ENCODE measurements around the gene FOXB2. TPM values are rescaled to one million over a fixed set of nuclear protein-coding genes. Genes with fewer than 3 reads are reported as not detected.

FOXB2 gene
- total RNA-seq, 1 donor from 2014 or later = not detected

- H3K27ac Mint-ChIP-seq (ENCODE audit: unreplicated experiment) = no peak overlapping the region
- H3K36me3 Mint-ChIP-seq (ENCODE audit: low read depth, unreplicated experiment) = peaks cover 7% of the 10 kb centered on the region
- H3K9me3 Mint-ChIP-seq (ENCODE audit: unreplicated experiment) = peaks cover 6% of the 10 kb centered on the region
- H3K27me3 Mint-ChIP-seq (ENCODE audit: unreplicated experiment) = peaks cover 53% of the 10 kb centered on the region
- peaks cover 29% of the 10 kb centered on the region for H3K4me1 Mint-ChIP-seq (ENCODE audit: unreplicated experiment)
- no peak for TF ChIP-seq CTCF (IDR thresholded peaks at IDR 0.05; ENCODE audit: unreplicated experiment)
- no peak for DNase-seq (ENCODE audit: low spot score)
- peak overlapping the region; percentile 78 for H3K4me3 Mint-ChIP-seq (ENCODE audit: unreplicated experiment)
Measured at GRCh38 chr9:77015327-77016048, 4.0 kb upstream of the FOXB2 start.

GRCh38 chr9:77016121-77016525 lies 3.3 kb upstream of the FOXB2 start:
- H3K27ac Mint-ChIP-seq (ENCODE audit: unreplicated experiment) = no peak overlapping the region
- TF ChIP-seq CTCF (IDR thresholded peaks at IDR 0.05; ENCODE audit: unreplicated experiment) = no peak
- DNase-seq (ENCODE audit: low spot score) = peak; percentile 41
- H3K4me3 Mint-ChIP-seq (ENCODE audit: unreplicated experiment) = no peak overlapping the region
- peaks cover 7% of the 10 kb centered on the region for H3K36me3 Mint-ChIP-seq (ENCODE audit: low read depth, unreplicated experiment)
- H3K9me3 Mint-ChIP-seq (ENCODE audit: unreplicated experiment) = peaks cover 6% of the 10 kb centered on the region
- H3K27me3 Mint-ChIP-seq (ENCODE audit: unreplicated experiment) = peaks cover 55% of the 10 kb centered on the region
- H3K4me1 Mint-ChIP-seq (ENCODE audit: unreplicated experiment) = peaks cover 31% of the 10 kb centered on the region

GRCh38 chr9:77016526-77017504 lies 2.6 kb upstream of the FOXB2 start:
- Mint-ChIP-seq H3K4me1 (ENCODE audit: unreplicated experiment) (peaks cover 36% of the 10 kb centered on the region), H3K27ac (ENCODE audit: unreplicated experiment) (peak overlapping the region; percentile 18), H3K27me3 (ENCODE audit: unreplicated experiment) (peaks cover 60% of the 10 kb centered on the region), H3K4me3 (ENCODE audit: unreplicated experiment) (peak overlapping the region; percentile 14), H3K9me3 (ENCODE audit: unreplicated experiment) (peaks cover 6% of the 10 kb centered on the region), H3K36me3 (ENCODE audit: low read depth, unreplicated experiment) (peaks cover 7% of the 10 kb centered on the region)
- no peak for TF ChIP-seq CTCF (IDR thresholded peaks at IDR 0.05; ENCODE audit: unreplicated experiment)
- peak; percentile 29 for DNase-seq (ENCODE audit: low spot score)

- no peak overlapping the region for H3K4me3 Mint-ChIP-seq (ENCODE audit: unreplicated experiment)
- no peak for DNase-seq (ENCODE audit: low spot score)
- no peak for TF ChIP-seq CTCF (IDR thresholded peaks at IDR 0.05; ENCODE audit: unreplicated experiment)
- H3K27me3 Mint-ChIP-seq (ENCODE audit: unreplicated experiment) = peaks cover 63% of the 10 kb centered on the region
- H3K4me1 Mint-ChIP-seq (ENCODE audit: unreplicated experiment) = peaks cover 41% of the 10 kb centered on the region
- H3K27ac Mint-ChIP-seq (ENCODE audit: unreplicated experiment) = peak overlapping the region; percentile 18
- peaks cover 6% of the 10 kb centered on the region for H3K9me3 Mint-ChIP-seq (ENCODE audit: unreplicated experiment)
- peaks cover 7% of the 10 kb centered on the region for H3K36me3 Mint-ChIP-seq (ENCODE audit: low read depth, unreplicated experiment)
Measured at GRCh38 chr9:77017505-77017894, 2.0 kb upstream of the FOXB2 start.

All from endothelial cell (in vitro differentiated cells).